Dendritic cell treated with granulocyte-macrophage colony-stimulating factor and Interleukin-4, amounts not matched to agents 40 ng/mL and 50 ng/mL, for 4 days (primary cell): ENCODE measurements around the gene APOBEC3A.

Source experiments
- H3K27ac Mint-ChIP-seq: one replicate; pipeline ENCODE4 v1.8.0; 2022; ENCODE audit warnings: mild to moderate bottlenecking, mixed read lengths
- H3K27me3 Mint-ChIP-seq: one replicate; pipeline ENCODE4 v1.8.0; 2022; ENCODE audit warnings: mild to moderate bottlenecking, mixed read lengths
- H3K36me3 Mint-ChIP-seq: one replicate; pipeline ENCODE4 v1.8.0; 2022; ENCODE audit warnings: low read depth, mixed read lengths
- H3K4me1 Mint-ChIP-seq: one replicate; pipeline ENCODE4 v1.8.0; 2022; ENCODE audit warnings: low read depth, mixed read lengths
- H3K4me3 Mint-ChIP-seq: one replicate; pipeline ENCODE4 v1.8.0; 2022; ENCODE audit warnings: mild to moderate bottlenecking, moderate library complexity, mixed read lengths
- H3K9me3 Mint-ChIP-seq: one replicate; pipeline ENCODE4 v1.8.0; 2022; ENCODE audit warnings: mixed read lengths
- intact Hi-C: fragments of 100-400 bp; cut with micrococcal nuclease; formaldehyde crosslinking; loops from one replicate; pipeline ENCODE4 v1.15.0; 2022

The APOBEC3A gene

DNA sequence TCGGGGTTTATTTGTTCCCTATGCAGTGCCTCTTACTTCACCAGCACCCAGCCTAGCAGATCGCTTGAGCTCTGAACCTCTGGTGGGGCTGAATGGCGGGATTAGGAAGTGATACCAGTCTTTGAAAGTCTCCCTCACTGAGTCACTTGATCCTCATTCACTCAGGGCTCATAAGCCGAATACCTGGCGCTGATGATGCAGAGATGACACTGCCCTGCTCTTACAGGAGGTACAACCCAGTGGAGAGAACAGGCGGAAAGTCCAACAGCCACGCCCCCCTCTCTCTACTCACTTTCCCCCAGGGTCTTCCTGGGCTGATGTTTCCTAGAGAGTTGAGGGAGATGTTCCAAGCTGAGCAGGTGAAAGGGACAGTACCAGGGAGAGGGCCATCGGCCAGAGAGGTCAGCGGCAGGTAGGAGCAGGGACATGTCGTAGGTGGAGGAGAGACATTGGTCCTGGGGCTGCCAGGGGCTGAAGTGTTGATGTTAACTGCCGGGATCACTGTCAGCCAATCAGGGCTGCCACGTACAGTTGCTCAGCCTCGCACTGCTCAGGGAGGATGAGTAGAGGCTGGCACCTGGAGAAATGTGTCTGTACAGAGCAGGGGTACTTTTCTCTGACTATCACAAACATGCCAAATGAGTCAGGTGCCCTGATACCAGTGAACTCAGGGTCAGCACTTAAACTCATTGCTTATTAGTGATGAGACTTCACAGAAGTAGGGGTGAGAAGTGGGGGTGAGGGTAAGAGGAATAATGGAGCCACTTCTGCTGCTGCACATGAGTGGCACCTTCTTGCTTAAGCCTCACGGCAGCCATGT lies 9.9 kb upstream of the APOBEC3A start:
- Mint-ChIP-seq H3K36me3 (no peaks in the 10 kb centered on the region), H3K27ac (peak overlapping the region; percentile 1), H3K4me1 (peaks cover 90% of the 10 kb centered on the region), H3K4me3 (no peak overlapping the region), H3K9me3 (peaks cover 8% of the 10 kb centered on the region), H3K27me3 (peaks cover 48% of the 10 kb centered on the region)
- intact Hi-C loops: no loop called here

DNA sequence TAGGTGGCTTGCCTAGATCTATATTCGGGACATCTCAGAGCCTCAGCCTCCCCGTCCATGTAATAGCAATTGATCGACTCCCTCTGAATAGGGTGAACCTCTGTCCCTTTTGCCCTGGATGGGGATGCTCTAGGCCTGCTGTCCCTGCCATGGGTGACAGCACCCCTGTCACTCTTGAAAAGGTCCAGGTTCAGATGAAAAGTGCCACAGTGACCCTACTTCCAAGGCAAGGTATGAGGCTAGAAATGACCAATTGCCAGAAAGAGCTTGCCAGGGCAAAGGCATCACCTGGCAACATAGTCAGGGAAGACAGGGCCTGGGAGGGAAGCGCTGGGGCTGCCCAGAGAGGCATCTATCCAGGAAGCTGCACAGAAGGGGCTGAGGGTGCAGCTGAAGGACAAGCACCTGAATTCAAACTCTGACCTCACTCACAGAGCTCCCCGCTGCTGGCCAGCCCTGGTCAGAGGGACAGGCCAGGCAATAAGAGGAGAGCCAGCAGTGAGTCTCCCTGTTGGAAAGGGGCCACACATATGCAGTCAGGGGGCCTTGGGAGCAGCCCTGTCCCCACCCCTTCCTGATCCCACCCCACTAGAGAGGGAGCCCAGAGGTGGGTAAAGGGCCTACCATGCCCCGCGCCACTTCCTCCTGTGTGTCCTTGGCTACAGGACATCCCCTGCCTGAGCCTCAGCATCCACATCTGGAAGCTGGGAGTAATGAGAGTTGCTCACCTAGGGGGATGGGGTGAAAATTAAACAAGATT lies 9.0 kb upstream of the APOBEC3A start:
- H3K27ac Mint-ChIP-seq: no peak overlapping the region
- peaks cover 8% of the 10 kb centered on the region for H3K9me3 Mint-ChIP-seq
- intact Hi-C loops: no loop called here
- no peak overlapping the region for H3K4me3 Mint-ChIP-seq
- peaks cover 90% of the 10 kb centered on the region for H3K4me1 Mint-ChIP-seq
- H3K27me3 Mint-ChIP-seq: peaks cover 50% of the 10 kb centered on the region
- H3K36me3 Mint-ChIP-seq: no peaks in the 10 kb centered on the region

DNA sequence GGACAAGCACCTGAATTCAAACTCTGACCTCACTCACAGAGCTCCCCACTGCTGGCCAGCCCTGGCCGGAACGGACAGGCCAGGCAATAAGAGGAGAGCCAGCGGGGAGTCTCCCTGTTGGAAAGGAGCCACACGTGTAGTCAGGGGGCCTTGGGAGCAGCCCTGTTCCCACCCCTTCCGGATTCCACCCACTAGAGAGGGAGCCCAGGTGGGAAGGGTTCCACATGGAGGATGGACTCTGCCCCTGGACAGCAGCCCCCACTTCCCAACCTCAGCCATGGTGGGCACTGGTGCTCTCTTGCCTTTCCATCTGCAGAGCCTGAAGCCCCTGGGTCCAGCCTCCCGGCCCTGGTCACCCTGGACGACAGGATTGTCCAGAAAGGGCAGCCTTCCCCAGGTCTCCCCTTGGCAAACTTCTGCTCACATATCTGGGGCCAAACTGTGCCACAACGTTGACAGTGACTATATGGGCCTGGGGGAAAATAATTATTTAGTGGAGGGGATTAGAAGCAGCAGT lies 7.5 kb upstream of the APOBEC3A start:
- peaks cover 8% of the 10 kb centered on the region for H3K9me3 Mint-ChIP-seq
- H3K27ac Mint-ChIP-seq: no peak overlapping the region

DNA sequence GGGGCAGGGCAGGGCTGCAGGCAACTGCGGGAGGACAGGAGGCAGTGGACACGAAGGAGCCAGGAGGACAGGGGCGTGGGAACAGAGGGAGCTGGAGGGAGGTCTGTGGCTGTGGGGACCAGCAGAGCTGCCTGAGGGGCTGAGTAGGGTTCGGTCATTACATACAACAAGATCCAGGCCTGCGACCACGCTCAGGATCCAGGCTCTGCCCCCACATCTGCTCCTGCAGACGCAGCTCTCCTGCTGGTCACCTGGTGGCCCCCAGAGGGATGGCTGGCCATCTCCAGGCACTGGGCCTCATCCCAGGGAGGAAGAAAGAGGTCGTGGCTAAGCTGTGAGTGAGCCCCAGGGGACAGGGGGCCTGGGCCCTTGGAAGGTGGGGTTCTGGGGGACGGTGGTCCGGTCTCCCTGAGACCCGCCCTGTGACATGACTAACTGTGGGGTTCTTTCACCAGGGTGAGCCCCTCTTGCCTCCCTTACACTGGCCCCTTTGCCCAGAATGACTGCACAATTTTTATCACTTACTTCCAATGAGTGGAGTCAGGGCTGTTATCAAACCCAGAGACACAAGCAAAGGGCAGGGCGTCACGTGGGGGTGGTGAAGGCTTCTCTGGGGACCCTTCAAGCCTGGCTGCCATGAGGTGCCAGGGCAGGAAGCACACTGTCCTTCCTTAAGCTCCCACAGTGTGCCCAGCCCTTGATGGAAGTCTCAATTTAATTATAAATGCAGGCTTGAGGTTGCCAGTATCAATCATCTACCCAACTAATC lies 6.7 kb upstream of the APOBEC3A start:
- intact Hi-C loops: no loop called here
- Mint-ChIP-seq H3K4me3 (no peak overlapping the region), H3K36me3 (no peaks in the 10 kb centered on the region), H3K27me3 (peaks cover 46% of the 10 kb centered on the region), H3K9me3 (peaks cover under 1% of the 10 kb centered on the region), H3K4me1 (peaks cover 90% of the 10 kb centered on the region), H3K27ac (peak overlapping the region; percentile 15)

More for the DNA sequence above, 7.5 kb upstream of the APOBEC3A start:
- peaks cover 45% of the 10 kb centered on the region for H3K27me3 Mint-ChIP-seq
- peaks cover 90% of the 10 kb centered on the region for H3K4me1 Mint-ChIP-seq
- intact Hi-C loops: no loop called here
- no peaks in the 10 kb centered on the region for H3K36me3 Mint-ChIP-seq
- H3K4me3 Mint-ChIP-seq: no peak overlapping the region

DNA sequence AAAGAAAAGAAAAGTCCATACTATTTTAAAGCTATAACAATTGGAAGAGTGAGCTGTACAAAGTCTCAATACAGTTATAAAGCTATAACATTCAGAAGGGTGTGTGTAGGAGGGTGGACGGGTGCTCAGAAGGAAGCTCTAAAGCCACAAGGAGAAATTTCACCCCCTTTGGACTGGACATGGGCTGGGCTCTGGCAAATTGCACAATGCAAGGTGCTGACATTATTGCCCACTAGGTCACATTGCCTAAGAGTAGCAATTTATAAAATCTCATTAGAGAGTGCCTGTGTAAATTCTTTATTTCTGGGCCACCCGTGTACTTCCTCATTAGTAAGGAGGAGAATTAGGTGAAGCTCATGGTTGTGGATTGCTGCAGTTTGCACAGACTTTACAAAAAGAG lies 5.7 kb upstream of the APOBEC3A start:
- Mint-ChIP-seq H3K4me1 (peaks cover 90% of the 10 kb centered on the region), H3K27me3 (peaks cover 52% of the 10 kb centered on the region), H3K27ac (peak overlapping the region; percentile 87), H3K4me3 (no peak overlapping the region), H3K9me3 (no peaks in the 10 kb centered on the region), H3K36me3 (no peaks in the 10 kb centered on the region)
- intact Hi-C loops: no loop called here

DNA sequence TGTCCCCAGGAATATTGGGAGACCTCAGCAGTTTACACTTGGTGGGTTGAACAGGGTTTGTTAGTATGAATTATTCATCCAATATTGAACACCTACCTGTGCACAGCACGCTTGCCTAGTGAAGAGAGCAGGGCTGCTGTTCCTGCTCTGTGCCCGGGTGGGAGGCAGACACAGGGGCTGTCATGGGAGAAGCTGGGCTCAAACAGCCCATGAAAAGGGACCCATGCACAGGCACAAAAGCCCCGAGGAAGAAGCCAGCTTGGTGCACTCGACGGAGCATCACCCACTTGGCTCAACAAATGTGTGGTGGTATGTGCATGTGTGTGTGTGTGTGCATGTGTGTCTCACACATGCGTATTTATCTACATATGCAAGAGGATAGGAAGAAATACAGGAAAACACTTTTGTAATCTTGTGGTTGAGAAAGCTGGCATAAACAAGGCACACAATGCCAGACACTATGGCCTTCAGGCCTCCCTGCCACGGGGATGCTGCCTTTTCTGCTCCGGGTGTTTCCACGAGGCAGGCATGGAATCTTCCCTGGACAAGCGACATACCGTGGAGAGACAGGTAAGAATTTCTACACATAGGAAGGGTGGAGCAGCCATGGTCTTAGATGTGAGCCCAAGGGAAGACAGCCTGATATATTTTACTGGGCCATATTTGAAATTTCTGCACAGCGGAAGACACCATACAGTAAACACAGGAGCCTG lies 5.0 kb upstream of the APOBEC3A start:
- Mint-ChIP-seq H3K27me3 (peaks cover 52% of the 10 kb centered on the region), H3K9me3 (no peaks in the 10 kb centered on the region), H3K36me3 (no peaks in the 10 kb centered on the region), H3K4me1 (peaks cover 90% of the 10 kb centered on the region), H3K27ac (peak overlapping the region; percentile 87), H3K4me3 (no peak overlapping the region)
- intact Hi-C loops: no loop called here

DNA sequence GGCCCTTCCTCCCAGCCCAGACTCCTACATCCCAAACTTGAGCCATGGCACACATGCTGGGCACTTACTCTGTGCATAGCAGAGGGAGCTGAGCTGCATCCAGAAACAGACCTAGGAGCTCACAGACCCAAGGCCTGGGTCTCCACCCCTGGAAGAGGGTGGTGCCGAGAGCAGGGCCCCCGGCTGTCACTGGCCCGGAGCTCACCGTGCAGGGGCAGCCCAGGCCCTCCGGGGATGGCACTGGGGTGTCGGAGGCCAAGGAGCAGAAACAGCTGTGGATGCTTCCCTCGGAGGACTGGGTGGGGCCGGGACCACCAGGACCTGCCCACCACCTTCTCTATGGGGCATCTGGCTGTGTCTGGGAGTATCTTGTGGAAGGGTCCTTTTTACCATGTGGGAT lies 4.3 kb upstream of the APOBEC3A start:
- Mint-ChIP-seq H3K4me3 (no peak overlapping the region), H3K27me3 (peaks cover 46% of the 10 kb centered on the region), H3K9me3 (no peaks in the 10 kb centered on the region), H3K4me1 (peaks cover 90% of the 10 kb centered on the region), H3K36me3 (no peaks in the 10 kb centered on the region), H3K27ac (peak overlapping the region; percentile 87)
- intact Hi-C loops: no loop called here

DNA sequence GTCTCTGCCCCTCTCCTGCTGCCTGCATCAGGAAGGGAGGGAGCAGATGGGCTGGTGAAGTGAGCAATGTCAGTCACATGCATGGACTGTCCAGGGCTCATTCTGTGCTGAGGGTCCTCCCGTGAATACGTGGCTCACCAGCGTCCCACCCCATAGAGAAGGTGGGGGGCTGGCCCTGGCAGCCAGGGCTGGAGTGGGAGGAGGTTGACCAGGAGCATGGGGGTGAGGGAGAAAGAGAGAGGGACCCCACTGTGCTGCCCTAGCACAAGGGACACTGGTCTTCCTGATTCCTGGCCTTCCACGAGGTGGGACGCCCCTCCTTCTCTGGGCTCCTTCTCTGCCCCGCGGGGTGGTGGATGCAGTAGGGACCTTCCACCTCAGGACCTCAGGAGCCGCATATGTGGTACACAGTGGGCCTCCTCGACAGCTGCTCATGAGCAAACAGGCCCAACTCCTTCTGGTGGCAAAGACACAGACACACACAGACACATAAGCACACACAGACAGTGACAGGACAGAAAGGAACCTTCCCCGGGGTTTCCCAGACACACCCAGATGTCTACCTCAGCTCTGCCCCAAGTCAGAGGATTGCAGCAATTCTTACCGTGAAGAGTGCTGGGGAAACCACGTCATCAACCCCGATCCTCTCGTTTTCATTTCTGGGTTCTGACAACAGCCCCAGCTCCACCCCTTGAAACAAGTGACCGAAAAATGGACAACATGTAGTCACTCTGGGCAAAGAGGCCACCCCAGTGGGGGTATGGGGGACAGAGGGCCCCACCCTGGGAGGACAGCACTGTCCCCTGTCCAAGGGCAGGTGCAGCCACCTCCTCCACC lies 3.6 kb upstream of the APOBEC3A start:
- H3K27me3 Mint-ChIP-seq: peaks cover 42% of the 10 kb centered on the region
- H3K4me3 Mint-ChIP-seq: no peak overlapping the region
- peak overlapping the region; percentile 87 for H3K27ac Mint-ChIP-seq
- H3K4me1 Mint-ChIP-seq: peaks cover 90% of the 10 kb centered on the region
- no peaks in the 10 kb centered on the region for H3K9me3 Mint-ChIP-seq
- intact Hi-C loops: loop anchor here (2.0 kb wide), 1 partner anchor 13 kb away; no protein-coding TSS in a partner anchor
- H3K36me3 Mint-ChIP-seq: no peaks in the 10 kb centered on the region

DNA sequence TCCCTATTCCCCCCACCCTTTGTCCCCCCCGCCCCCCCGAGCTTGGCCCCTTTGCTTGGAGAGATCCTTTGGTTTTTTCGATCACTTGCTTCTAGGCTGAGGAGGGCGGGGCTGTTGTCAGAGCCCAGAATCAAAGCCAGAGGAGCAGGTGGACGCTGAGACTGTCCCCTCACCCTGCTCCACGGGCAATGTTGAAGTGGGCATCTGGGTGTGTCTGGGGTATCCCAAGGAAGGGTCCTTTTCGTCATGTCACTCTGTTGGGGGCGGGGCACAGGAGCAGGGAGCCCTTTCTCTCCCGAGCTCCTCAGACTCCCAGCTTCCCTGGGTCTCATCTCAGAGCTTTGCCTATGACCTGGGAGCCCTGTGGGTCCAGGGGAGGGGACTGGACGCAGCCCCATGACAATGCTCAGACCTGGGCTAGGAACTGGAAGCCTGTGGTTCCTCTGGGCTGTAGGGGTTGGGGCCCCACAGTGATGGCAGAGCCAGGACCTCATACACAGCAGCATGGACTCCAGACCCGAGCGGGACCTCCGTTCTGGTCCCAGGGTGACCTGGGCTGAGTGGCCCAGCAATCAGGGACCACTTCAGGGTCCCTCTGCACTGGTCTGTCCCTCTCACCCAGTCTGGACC lies 2.9 kb upstream of the APOBEC3A start:
- no peaks in the 10 kb centered on the region for H3K9me3 Mint-ChIP-seq
- H3K27me3 Mint-ChIP-seq: peaks cover 42% of the 10 kb centered on the region
- peaks cover 96% of the 10 kb centered on the region for H3K4me1 Mint-ChIP-seq
- peak overlapping the region; percentile 87 for H3K27ac Mint-ChIP-seq
- no peak overlapping the region for H3K4me3 Mint-ChIP-seq
- intact Hi-C loops: loop anchor here (2.0 kb wide), 1 partner anchor 14 kb away; no protein-coding TSS in a partner anchor
- H3K36me3 Mint-ChIP-seq: no peaks in the 10 kb centered on the region

DNA sequence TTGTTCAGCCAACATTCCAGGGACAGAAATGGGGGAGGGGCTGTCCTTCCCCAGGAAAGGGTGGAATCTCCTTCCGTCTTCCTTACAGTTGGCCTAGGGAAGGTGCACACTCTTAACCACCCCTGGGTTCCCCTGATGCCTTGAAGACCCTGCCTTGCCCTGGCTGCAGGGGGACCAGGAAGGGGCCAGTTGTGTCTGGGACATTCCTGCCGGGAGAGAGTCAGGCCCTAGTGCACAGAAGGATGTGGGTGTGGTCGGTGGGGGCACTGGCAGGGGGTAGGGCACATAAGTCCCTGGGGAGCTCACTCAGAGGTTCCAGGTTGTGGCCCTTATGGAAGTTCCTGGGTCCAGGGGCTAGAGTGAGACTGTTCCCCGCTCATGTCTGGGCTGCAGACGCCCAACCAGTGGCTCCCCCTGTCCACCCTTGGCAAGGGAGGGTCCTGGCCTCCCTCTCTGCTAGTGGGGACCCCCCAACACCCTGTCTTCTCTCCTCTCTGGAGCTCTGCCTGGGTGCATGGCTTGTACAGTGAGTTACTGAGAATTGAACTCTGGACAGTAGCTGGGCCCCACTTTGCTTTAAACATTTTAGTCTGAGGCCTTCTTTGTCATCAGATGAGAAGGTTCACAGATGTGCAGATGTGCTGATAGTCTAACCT lies 2.0 kb upstream of the APOBEC3A start:
- peaks cover 40% of the 10 kb centered on the region for H3K27me3 Mint-ChIP-seq
- intact Hi-C loops: loop anchor here (2.0 kb wide), 1 partner anchor 15 kb away; no protein-coding TSS in a partner anchor
- H3K36me3 Mint-ChIP-seq: no peaks in the 10 kb centered on the region

DNA sequence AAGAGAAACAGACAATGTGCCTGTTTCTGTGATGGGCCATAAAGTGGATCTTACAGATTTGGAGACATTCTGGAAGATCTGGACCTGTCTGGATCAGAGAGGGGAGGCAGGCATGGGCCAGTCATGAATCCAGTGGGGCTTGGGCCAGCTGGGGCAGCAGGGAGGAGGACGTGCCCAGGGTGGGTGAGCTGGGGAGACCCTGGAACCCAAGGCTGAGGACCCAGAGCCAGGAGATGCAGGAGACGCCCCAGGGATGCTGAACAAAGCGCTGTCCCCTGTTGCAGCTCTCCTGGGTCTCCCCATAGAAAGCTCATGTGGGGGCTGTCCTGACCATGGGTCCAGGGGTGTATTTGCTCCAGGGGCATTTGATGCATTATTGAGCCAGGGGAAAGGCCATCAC lies 1.5 kb upstream of the APOBEC3A start:
- intact Hi-C loops: loop anchor here (2.0 kb wide), 1 partner anchor 15 kb away; no protein-coding TSS in a partner anchor
- Mint-ChIP-seq H3K4me3 (no peak overlapping the region), H3K27me3 (peaks cover 36% of the 10 kb centered on the region), H3K9me3 (no peaks in the 10 kb centered on the region), H3K4me1 (peaks cover 90% of the 10 kb centered on the region), H3K27ac (peak overlapping the region; percentile 87), H3K36me3 (no peaks in the 10 kb centered on the region)

More for the DNA sequence above, 2.0 kb upstream of the APOBEC3A start:
- no peaks in the 10 kb centered on the region for H3K9me3 Mint-ChIP-seq
- H3K4me1 Mint-ChIP-seq: peaks cover 96% of the 10 kb centered on the region
- no peak overlapping the region for H3K4me3 Mint-ChIP-seq
- H3K27ac Mint-ChIP-seq: peak overlapping the region; percentile 87

DNA sequence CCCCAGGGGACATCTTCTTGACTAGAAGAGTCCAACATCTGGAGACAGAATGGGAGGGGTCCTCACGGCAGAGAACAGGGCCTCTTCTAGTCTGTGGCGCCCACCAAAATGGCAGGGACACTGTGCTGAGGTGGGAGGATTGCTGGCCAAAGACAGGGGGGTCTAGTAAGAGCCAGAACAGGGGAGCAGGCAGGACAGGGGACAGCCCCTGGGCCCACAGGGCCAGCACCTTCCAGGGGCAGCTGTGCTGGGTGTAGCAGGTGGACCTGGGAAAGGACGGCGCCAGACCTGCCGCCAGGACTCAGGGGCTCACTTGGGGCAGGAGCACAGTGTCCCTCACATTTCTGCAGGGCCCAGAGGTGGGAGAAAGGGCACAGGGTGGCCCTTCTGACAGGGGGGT lies 858 bp upstream of the APOBEC3A start:
- intact Hi-C loops: no loop called here
- Mint-ChIP-seq H3K36me3 (no peaks in the 10 kb centered on the region), H3K9me3 (no peaks in the 10 kb centered on the region), H3K4me3 (no peak overlapping the region), H3K4me1 (peaks cover 86% of the 10 kb centered on the region), H3K27me3 (peaks cover 36% of the 10 kb centered on the region), H3K27ac (peak overlapping the region; percentile 87)
